ENCODE measurements around the gene APEH. TPM values are rescaled to one million over a fixed set of nuclear protein-coding genes. Genes with fewer than 3 reads are reported as not detected.

Gene APEH
- total and polyA plus RNA-seq, 4 donors: 25.2 to 119 (median 69.2) TPM

GRCh38 chr3:49706456-49707112 lies 32.4 kb downstream of the APEH start:
- Histone ChIP-seq H3K27me3 (ENCODE audit: control insufficient read depth in 3 of 3, insufficient read depth in 3 of 3, low read length in 2 of 3) (no peaks in the 10 kb centered on the region), H3K9ac (ENCODE audit: insufficient read depth in 1 of 2, low read length in 2 of 2) (no peak overlapping the region), H3K27ac (ENCODE audit: low read depth in 1 of 2, low read length in 1 of 2) (no peak overlapping the region), H3K4me3 (no peak overlapping the region), H3K4me1 (ENCODE audit: control insufficient read depth in 5 of 5, insufficient read depth in 5 of 5, low read length in 5 of 5) (peaks cover 0 to 5% (median 0%) of the 10 kb centered on the region in 5 donors), H3K9me3 (ENCODE audit: control insufficient read depth in 4 of 4, insufficient read depth in 3 of 4, low read length in 3 of 4) (no peaks in the 10 kb centered on the region), H3K36me3 (ENCODE audit: control insufficient read depth in 4 of 4, insufficient read depth in 4 of 4, low read length in 4 of 4) (peaks cover 0 to 47% (median 22%) of the 10 kb centered on the region in 4 donors)
- no peak for ATAC-seq (ENCODE audit: insufficient read depth, low FRiP score)
- no peak for TF ChIP-seq CTCF (IDR thresholded peaks at IDR 0.05; ENCODE audit: control extremely low read depth, extremely low read depth)
- WGBS, 2 donors: 93 to 94% methylated on average over 9 of the region's 9 CpGs
- DNase-seq: no peak

- DNase-seq (no peak), ATAC-seq (ENCODE audit: insufficient read depth, low FRiP score) (no peak)
- H3K36me3 ChIP-seq (ENCODE audit: control insufficient read depth in 4 of 4, insufficient read depth in 4 of 4, low read length in 4 of 4): peaks cover 0 to 42% (median 22%) of the 10 kb centered on the region in 4 donors
- no peak overlapping the region for H3K27ac ChIP-seq (ENCODE audit: low read depth in 1 of 2, low read length in 1 of 2)
- WGBS, 2 donors: 85 to 87% methylated on average over 4 of the region's 4 CpGs
- no peak for TF ChIP-seq CTCF (IDR thresholded peaks at IDR 0.05; ENCODE audit: control extremely low read depth, extremely low read depth)
- no peak overlapping the region for H3K4me3 ChIP-seq
- no peaks in the 10 kb centered on the region for H3K9me3 ChIP-seq (ENCODE audit: control insufficient read depth in 4 of 4, insufficient read depth in 3 of 4, low read length in 3 of 4)
- no peaks in the 10 kb centered on the region for H3K27me3 ChIP-seq (ENCODE audit: control insufficient read depth in 3 of 3, insufficient read depth in 3 of 3, low read length in 2 of 3)
- H3K9ac ChIP-seq (ENCODE audit: insufficient read depth in 1 of 2, low read length in 2 of 2): no peak overlapping the region
- H3K4me1 ChIP-seq (ENCODE audit: control insufficient read depth in 5 of 5, insufficient read depth in 5 of 5, low read length in 5 of 5): peaks cover 0 to 5% (median 0%) of the 10 kb centered on the region in 5 donors
These were observed 32.9 kb downstream of the APEH start for GRCh38 chr3:49707113-49707480.

GRCh38 chr3:49709852-49710251 lies 35.7 kb downstream of the APEH start:
- Histone ChIP-seq H3K4me3 (no peak overlapping the region), H3K4me1 (ENCODE audit: control insufficient read depth in 5 of 5, insufficient read depth in 5 of 5, low read length in 5 of 5) (peaks cover 0 to 3% (median 0%) of the 10 kb centered on the region in 5 donors), H3K27me3 (ENCODE audit: control insufficient read depth in 3 of 3, insufficient read depth in 3 of 3, low read length in 2 of 3) (no peaks in the 10 kb centered on the region), H3K9me3 (ENCODE audit: control insufficient read depth in 4 of 4, insufficient read depth in 3 of 4, low read length in 3 of 4) (no peaks in the 10 kb centered on the region), H3K27ac (ENCODE audit: low read depth in 1 of 2, low read length in 1 of 2) (no peak overlapping the region), H3K36me3 (ENCODE audit: control insufficient read depth in 4 of 4, insufficient read depth in 4 of 4, low read length in 4 of 4) (peaks cover 0 to 33% (median 9%) of the 10 kb centered on the region in 4 donors), H3K9ac (ENCODE audit: insufficient read depth in 1 of 2, low read length in 2 of 2) (no peak overlapping the region)
- 93 to 99% methylated on average over 8 of the region's 8 CpGs for WGBS, 2 donors
- ATAC-seq (ENCODE audit: insufficient read depth, low FRiP score) (no peak), DNase-seq (no peak)
- no peak for TF ChIP-seq CTCF (IDR thresholded peaks at IDR 0.05; ENCODE audit: control extremely low read depth, extremely low read depth)

- DNase-seq (no peak), ATAC-seq (ENCODE audit: insufficient read depth, low FRiP score) (no peak)
- 55 to 78% methylated on average over 5 of the region's 5 CpGs for WGBS, 2 donors
- peaks cover 0 to 3% (median 0%) of the 10 kb centered on the region in 5 donors for H3K4me1 ChIP-seq (ENCODE audit: control insufficient read depth in 5 of 5, insufficient read depth in 5 of 5, low read length in 5 of 5)
- no peak overlapping the region for H3K9ac ChIP-seq (ENCODE audit: insufficient read depth in 1 of 2, low read length in 2 of 2)
- H3K27me3 ChIP-seq (ENCODE audit: control insufficient read depth in 3 of 3, insufficient read depth in 3 of 3, low read length in 2 of 3): no peaks in the 10 kb centered on the region
- H3K27ac ChIP-seq (ENCODE audit: low read depth in 1 of 2, low read length in 1 of 2): no peak overlapping the region
- H3K9me3 ChIP-seq (ENCODE audit: control insufficient read depth in 4 of 4, insufficient read depth in 3 of 4, low read length in 3 of 4): no peaks in the 10 kb centered on the region
- H3K4me3 ChIP-seq: no peak overlapping the region
- no peak for TF ChIP-seq CTCF (IDR thresholded peaks at IDR 0.05; ENCODE audit: control extremely low read depth, extremely low read depth)
- peaks cover 0 to 22% (median 15%) of the 10 kb centered on the region in 4 donors for H3K36me3 ChIP-seq (ENCODE audit: control insufficient read depth in 4 of 4, insufficient read depth in 4 of 4, low read length in 4 of 4)
These were observed 37.3 kb downstream of the APEH start for GRCh38 chr3:49711489-49711888.

Data from lung (tissue), 12 donors.